GM18498 (cell line): ENCODE data around the gene OR2B6.

Source experiments
- ATAC-seq: cut with Tn5 transposase; IDR thresholded peaks from one replicate; pipeline ENCODE4 v1.9.1; 2021; ENCODE audit warnings: mild to moderate bottlenecking, moderate library complexity; ENCODE audit not compliant: unreplicated experiment

Gene OR2B6

DNA sequence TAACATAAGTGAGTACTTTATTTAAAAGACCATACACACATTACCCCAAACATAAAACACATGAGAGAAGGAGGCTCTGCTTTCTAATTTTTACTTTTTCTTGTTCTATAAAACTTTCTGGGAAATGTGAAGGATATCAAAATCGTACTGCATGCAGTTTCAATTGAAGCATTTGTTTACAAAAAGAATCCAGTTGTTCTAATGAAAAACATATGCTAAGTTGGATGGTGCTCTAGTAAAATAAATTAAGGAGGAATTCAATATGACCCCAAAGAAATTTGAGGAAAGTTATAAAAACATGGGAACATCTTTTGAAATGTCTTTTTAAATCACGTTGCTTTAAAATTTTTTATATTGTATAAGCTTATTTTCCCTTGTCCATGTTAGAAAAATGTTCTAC lies 37.6 kb downstream of the OR2B6 start:
- ATAC-seq, result no peak

GRCh38 chr6:28000351-28001045 lies 43.5 kb downstream of the OR2B6 start:
- no peak for ATAC-seq

- ATAC-seq, result no peak
These were observed 44.3 kb downstream of the OR2B6 start for GRCh38 chr6:28001351-28001750.

GRCh38 chr6:28001751-28002150 lies 44.7 kb downstream of the OR2B6 start:
- ATAC-seq, result no peak

DNA sequence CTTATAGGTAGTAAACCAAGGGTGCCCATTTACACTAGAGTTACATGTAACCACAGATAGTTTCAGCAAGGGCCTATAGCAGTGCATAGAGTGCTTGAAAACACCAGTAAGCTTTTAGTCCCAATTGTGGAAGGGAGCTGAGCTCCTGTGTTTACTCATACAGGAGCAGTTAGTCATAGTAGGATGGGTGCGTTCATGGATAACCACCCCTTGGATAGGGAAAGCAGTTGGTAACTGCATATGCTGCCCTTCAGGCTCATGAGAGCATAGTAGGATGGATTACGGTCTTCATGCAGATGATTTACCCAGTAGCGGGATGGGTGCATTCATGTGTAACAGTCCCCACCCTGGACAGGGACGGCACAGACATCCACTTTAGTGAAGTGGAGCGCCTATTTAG lies 45.1 kb downstream of the OR2B6 start:
- no peak for ATAC-seq

- no peak for ATAC-seq
These were observed 46.0 kb downstream of the OR2B6 start for GRCh38 chr6:28003059-28003458.

- no peak for ATAC-seq
These were observed 46.6 kb downstream of the OR2B6 start for GRCh38 chr6:28003661-28004060.

DNA sequence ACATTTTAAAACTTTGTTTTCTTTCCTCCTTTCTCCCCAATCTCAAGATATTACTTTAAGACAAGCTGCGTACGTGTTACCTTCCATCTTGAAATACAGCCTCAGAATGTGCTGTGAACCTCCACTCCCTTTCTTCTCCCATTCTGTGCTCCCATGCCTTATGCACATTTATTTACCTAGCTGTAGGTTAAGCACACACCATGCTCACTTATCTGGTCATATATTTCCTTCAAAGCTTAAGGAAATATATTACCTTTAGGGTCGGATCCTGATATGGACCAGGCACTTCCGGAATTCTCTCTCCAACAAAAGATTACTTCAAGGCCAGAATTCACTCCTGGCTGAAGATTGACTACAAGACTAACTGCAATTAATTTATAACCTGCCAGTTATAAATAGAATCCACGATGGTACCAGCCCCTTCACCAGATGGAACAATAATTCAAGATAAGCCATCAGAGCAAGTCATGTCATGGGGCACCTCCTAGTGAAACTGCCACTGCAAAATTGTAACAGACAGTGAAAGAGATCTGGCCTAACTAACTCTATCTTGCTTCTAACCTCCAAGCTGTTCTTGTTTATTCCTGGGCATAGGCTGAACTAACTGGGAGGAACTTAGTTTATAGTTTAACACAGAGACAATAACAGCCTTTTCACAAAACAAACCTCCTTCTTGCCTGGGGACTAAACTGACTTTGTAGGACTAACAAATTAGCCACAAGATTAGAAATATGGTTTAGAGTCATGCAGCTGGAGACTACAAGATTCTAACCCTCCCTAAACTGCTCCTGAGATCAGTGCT lies 47.5 kb downstream of the OR2B6 start:
- ATAC-seq, result no peak

- ATAC-seq, result no peak
These were observed 48.3 kb downstream of the OR2B6 start for GRCh38 chr6:28005152-28005890.

DNA sequence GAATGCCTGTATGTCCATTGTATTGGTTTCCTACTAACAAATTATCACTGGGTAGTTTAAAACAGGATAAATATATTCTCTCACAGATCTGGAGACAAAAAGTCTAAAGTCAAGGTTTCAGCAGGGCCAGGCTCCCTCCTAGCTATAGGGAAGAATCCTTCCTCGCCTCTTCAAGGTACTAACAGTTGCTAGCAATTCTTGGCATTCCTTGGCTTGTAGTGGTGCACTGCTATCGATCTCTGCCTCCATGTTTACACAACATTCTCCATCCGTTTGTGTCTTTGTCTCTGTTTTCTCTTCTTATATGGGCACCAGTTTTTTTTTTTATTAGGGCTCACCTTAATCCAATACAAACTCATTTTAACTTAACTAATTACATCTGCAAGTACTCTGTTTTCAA lies 48.9 kb downstream of the OR2B6 start:
- ATAC-seq, result no peak
